ENCODE data around the gene C8G. TPM values are rescaled to one million over a fixed set of nuclear protein-coding genes. Genes with fewer than 3 reads are reported as not detected.

Gene C8G
- total and polyA plus RNA-seq, 2 of the 4 experiments (the other 2 are of a cell fraction) = 0.80 TPM; not detected in 1

DNA sequence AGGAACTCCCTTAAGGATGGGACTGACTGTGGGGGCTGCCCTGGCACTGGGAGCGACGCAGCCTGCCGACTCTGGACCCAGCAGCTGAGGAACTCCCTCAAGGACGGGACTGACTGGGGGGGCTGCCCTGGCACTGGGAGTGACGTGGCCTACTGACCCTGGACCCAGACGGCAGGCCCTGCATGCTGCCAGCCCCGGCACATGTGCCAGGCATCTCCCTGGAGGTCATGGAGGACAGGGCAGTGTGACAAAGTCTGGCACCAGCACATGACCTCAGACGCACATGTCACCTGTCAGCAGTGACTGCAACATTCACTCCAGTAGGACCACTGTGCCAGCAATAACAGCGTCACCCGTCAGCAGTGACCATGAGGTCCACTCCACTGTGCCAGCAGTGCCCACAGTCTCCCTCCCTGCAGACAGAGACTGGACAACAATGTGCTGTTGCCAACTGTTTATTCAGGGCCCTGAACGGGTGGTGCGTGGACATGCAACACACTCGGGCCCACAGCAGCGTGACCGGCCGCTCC is 5.0 kb upstream of the C8G start:
- H3K4me1 ChIP-seq (ENCODE audit: control insufficient read depth, insufficient read depth, low read length) = peaks cover 4% of the 10 kb centered on the region
- ATAC-seq (ENCODE audit: low read depth) = no peak
- no peaks in the 10 kb centered on the region for H3K9me3 ChIP-seq (ENCODE audit: control insufficient read depth, insufficient read depth, low read length)
- no peak overlapping the region for H2AFZ ChIP-seq (replicated peaks; ENCODE audit: low read length, poor library complexity)
- no peak overlapping the region for H2BK20ac ChIP-seq (ENCODE audit: low read depth, low read length)
- peaks cover 22% of the 10 kb centered on the region for H4K20me1 ChIP-seq (ENCODE audit: insufficient read depth, low read length)
- no peak overlapping the region for H3K4ac ChIP-seq (ENCODE audit: low read depth, low read length)
- DNase-seq = no peak
- POLR2A ChIA-PET (ENCODE audit: unreplicated experiment) = no interaction called here
- H3K4me2 ChIP-seq (ENCODE audit: low read depth, low read length) = no peak overlapping the region
- H3K4me3 ChIP-seq (ENCODE audit: insufficient read depth, low read depth, low read length) = no peak overlapping the region
- no peak overlapping the region for H2AK5ac ChIP-seq (ENCODE audit: low read depth, low read length)
- H3K79me1 ChIP-seq (ENCODE audit: low read depth in 1 of 2, low read length in 2 of 2) = peaks cover 8 to 47% of the 10 kb centered on the region in 2 experiments
- WGBS, 2 experiments (ENCODE audit: extremely low coverage in 2 of 2, insufficient read length in 1 of 2) = 89% methylated on average over 15 of the region's 16 CpGs; no CpG with 5 or more reads in 1 of the 2 experiments
- BruUV-seq (replicated peaks) = no TSS peak
- no peak overlapping the region for H4K8ac ChIP-seq (ENCODE audit: low read depth in 2 of 2, low read length in 2 of 2)
- H3K18ac ChIP-seq (ENCODE audit: low read depth, low read length) = no peak overlapping the region
- H3K14ac ChIP-seq (replicated peaks; ENCODE audit: low read depth, low read length) = no peak overlapping the region
- H2BK15ac ChIP-seq (ENCODE audit: low read depth, low read length) = no peak overlapping the region
- H3K27ac ChIP-seq (ENCODE audit: insufficient read depth, low read length) = no peak overlapping the region
- H3K9me1 ChIP-seq (ENCODE audit: insufficient read depth, low read length) = peaks cover 7% of the 10 kb centered on the region
- H3K9ac ChIP-seq (ENCODE audit: low read depth, low read length) = no peak overlapping the region
- no peak overlapping the region for H2AK9ac ChIP-seq (replicated peaks; ENCODE audit: low read depth, low read length, poor library complexity)
- H4K5ac ChIP-seq (ENCODE audit: low read depth, low read length) = no peak overlapping the region
- no peak overlapping the region for H4K91ac ChIP-seq (ENCODE audit: insufficient read depth, low read depth, low read length)
- dilution Hi-C loops (cut with HindIII; ENCODE audit: low sequenced_read_pairs, unreplicated experiment) = no loop called here
- intact Hi-C loops (cut with micrococcal nuclease) = no loop called here
- CTCF ChIA-PET = no interaction called here
- no peak for TF ChIP-seq BHLHE40 (IDR thresholded peaks at IDR 0.05; ENCODE audit: low read depth, low read length)
- TF ChIP-seq, protein P1, sequence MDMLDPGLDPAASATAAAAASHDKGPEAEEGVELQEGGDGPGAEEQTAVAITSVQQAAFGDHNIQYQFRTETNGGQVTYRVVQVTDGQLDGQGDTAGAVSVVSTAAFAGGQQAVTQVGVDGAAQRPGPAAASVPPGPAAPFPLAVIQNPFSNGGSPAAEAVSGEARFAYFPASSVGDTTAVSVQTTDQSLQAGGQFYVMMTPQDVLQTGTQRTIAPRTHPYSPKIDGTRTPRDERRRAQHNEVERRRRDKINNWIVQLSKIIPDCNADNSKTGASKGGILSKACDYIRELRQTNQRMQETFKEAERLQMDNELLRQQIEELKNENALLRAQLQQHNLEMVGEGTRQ (IDR thresholded peaks at IDR 0.05; ENCODE audit: low read depth, low read length) = no peak
- no peak for TF ChIP-seq SMC3 (IDR thresholded peaks at IDR 0.05; ENCODE audit: low read depth, low read length)
- TF ChIP-seq RCOR1 (IDR thresholded peaks at IDR 0.05; ENCODE audit: insufficient replicate concordance, low read length) = no peak
- no peak for TF ChIP-seq RFX5 (IDR thresholded peaks at IDR 0.05; ENCODE audit: low read depth, low read length)
- TF ChIP-seq, protein P2, sequence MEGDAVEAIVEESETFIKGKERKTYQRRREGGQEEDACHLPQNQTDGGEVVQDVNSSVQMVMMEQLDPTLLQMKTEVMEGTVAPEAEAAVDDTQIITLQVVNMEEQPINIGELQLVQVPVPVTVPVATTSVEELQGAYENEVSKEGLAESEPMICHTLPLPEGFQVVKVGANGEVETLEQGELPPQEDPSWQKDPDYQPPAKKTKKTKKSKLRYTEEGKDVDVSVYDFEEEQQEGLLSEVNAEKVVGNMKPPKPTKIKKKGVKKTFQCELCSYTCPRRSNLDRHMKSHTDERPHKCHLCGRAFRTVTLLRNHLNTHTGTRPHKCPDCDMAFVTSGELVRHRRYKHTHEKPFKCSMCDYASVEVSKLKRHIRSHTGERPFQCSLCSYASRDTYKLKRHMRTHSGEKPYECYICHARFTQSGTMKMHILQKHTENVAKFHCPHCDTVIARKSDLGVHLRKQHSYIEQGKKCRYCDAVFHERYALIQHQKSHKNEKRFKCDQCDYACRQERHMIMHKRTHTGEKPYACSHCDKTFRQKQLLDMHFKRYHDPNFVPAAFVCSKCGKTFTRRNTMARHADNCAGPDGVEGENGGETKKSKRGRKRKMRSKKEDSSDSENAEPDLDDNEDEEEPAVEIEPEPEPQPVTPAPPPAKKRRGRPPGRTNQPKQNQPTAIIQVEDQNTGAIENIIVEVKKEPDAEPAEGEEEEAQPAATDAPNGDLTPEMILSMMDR (conservative IDR thresholded peaks at IDR 0.05; ENCODE audit: low read depth, low read length) = no peak
- no peaks in the 10 kb centered on the region for H3K27me3 ChIP-seq (ENCODE audit: control insufficient read depth, insufficient read depth, low read length)
- in situ Hi-C loops (cut with MboI; ENCODE audit: low sequenced_read_pairs) = no loop called here
- no peak overlapping the region for H3K56ac ChIP-seq (ENCODE audit: extremely low read depth, insufficient read depth, low read length)
- no peak overlapping the region for H2BK5ac ChIP-seq (ENCODE audit: low read depth, low read length, poor library complexity, severe bottlenecking)
- H2BK120ac ChIP-seq (ENCODE audit: low read depth, low read length) = no peak overlapping the region
- no peak overlapping the region for H3K23ac ChIP-seq (ENCODE audit: low read depth, low read length)
- H3K36me3 ChIP-seq (ENCODE audit: control insufficient read depth, insufficient read depth, low read length) = peaks cover 48% of the 10 kb centered on the region

Data from IMR-90 (cell line).